Body of pancreas (tissue), 4 donors: Measurements from ENCODE around the gene CCDC127.

ENCODE experiments used
- POLR2A ChIP-seq, 3 donors: fragments of 450-650 bp; IDR thresholded peaks; one replicate each; pipeline ENCODE4 v1.6.1; 2016; ENCODE audit warnings: antibody characterized with exemption in 3 of 3, mild to moderate bottlenecking in 2 of 3
- TF ChIP-seq, protein P1 (sequence below), 7 experiments: fragments of 450-650 bp in 4 of 7; fragments of 200-600 bp in 3 of 7; sonication (generic) in 3 of 7; IDR thresholded peaks; one replicate each; pipeline ENCODE4 v1.5.1; 2016 to 2019; ENCODE audit warnings: antibody characterized with exemption in 7 of 7

DNA sequence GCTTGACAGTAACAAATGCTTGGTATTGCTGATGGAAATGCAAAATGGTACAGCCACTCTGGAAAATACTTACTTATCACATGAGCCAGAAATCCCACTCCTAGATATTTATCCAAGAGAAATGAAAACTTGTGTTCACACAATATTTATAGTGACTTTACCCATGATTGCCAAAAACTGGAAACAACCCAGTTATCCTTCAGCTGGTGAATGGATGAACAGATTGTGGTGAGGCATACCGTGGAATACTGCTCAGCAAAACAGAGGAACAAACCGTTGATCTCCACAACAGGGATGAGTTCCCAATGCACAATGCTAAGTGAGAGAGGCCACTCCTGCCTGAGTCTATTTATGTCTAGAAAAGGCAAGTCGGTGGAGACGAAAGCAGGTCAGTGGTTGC, 67.2 kb downstream of the CCDC127 start:
- TF ChIP-seq, protein P1, sequence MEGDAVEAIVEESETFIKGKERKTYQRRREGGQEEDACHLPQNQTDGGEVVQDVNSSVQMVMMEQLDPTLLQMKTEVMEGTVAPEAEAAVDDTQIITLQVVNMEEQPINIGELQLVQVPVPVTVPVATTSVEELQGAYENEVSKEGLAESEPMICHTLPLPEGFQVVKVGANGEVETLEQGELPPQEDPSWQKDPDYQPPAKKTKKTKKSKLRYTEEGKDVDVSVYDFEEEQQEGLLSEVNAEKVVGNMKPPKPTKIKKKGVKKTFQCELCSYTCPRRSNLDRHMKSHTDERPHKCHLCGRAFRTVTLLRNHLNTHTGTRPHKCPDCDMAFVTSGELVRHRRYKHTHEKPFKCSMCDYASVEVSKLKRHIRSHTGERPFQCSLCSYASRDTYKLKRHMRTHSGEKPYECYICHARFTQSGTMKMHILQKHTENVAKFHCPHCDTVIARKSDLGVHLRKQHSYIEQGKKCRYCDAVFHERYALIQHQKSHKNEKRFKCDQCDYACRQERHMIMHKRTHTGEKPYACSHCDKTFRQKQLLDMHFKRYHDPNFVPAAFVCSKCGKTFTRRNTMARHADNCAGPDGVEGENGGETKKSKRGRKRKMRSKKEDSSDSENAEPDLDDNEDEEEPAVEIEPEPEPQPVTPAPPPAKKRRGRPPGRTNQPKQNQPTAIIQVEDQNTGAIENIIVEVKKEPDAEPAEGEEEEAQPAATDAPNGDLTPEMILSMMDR (IDR thresholded peaks at IDR 0.05): no peak
- TF ChIP-seq POLR2A (IDR thresholded peaks at IDR 0.05): no peak
